ENCODE results near the gene ERFE.

DNA sequence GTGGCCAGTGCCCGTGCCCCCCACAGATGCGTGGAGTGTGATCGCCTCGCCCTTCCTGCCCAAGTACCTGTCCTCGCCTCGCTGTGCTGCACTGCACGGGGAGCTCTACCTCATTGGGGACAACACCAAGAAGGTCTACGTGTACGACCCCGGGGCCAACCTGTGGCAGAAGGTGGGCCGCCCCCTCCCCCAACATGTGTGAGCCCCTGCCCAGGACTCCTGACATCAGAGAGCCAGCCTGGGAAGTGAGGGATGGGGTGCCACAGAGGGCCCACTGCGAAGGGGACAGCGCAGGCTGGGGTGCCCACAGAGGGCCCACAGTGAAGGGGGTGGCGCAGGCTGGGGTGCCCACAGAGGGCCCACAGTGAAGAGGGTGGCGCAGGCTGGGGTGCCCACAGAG is 9.8 kb upstream of the ERFE start:
- TF ChIP-seq, protein P1, sequence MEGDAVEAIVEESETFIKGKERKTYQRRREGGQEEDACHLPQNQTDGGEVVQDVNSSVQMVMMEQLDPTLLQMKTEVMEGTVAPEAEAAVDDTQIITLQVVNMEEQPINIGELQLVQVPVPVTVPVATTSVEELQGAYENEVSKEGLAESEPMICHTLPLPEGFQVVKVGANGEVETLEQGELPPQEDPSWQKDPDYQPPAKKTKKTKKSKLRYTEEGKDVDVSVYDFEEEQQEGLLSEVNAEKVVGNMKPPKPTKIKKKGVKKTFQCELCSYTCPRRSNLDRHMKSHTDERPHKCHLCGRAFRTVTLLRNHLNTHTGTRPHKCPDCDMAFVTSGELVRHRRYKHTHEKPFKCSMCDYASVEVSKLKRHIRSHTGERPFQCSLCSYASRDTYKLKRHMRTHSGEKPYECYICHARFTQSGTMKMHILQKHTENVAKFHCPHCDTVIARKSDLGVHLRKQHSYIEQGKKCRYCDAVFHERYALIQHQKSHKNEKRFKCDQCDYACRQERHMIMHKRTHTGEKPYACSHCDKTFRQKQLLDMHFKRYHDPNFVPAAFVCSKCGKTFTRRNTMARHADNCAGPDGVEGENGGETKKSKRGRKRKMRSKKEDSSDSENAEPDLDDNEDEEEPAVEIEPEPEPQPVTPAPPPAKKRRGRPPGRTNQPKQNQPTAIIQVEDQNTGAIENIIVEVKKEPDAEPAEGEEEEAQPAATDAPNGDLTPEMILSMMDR (IDR thresholded peaks at IDR 0.05; ENCODE audit: low read depth, low read length), result no peak
- TF ChIP-seq EZH2phosphoT487 (IDR thresholded peaks at IDR 0.05; ENCODE audit: low read depth), result no peak

Data from OCI-LY3 (cell line).